HepG2 (cell line): Measurements from ENCODE around the gene LURAP1L. TPM values are rescaled to one million over a fixed set of nuclear protein-coding genes. Genes with fewer than 3 reads are reported as not detected.

Experiments used
- AHR ChIP-seq: IDR thresholded peaks from 2 replicates; pipeline ENCODE4 v1.6.1; 2018; ENCODE audit warnings: missing genetic modification reagents, missing compliant biosample characterization
- CREB1 ChIP-seq, 2 experiments: fragments of 450-650 bp in 1 of 2; IDR thresholded peaks; 2 replicates each; pipeline ENCODE4 v1.6.1; 2016 to 2017; ENCODE audit warnings: control low read depth in 1 of 2, mild to moderate bottlenecking in 1 of 2, missing compliant biosample characterization in 1 of 2, missing genetic modification characterization in 1 of 2
- GTF2F1 ChIP-seq: fragments of 150-350 bp; IDR thresholded peaks from 2 replicates; pipeline ENCODE4 v1.6.1; 2014; ENCODE audit warnings: low read length
- HDAC1 ChIP-seq: sonication (generic); formaldehyde crosslinking; IDR thresholded peaks from 2 replicates; pipeline ENCODE4 v1.5.1; 2020; ENCODE audit warnings: mild to moderate bottlenecking, missing genetic modification reagents
- HMGA1 ChIP-seq: sonication (generic); formaldehyde crosslinking; conservative IDR thresholded peaks from 2 replicates; pipeline ENCODE4 v1.4.0; 2020; ENCODE audit warnings: missing genetic modification reagents
- HOXA7 ChIP-seq: sonication (generic); formaldehyde crosslinking; IDR thresholded peaks from 2 replicates; pipeline ENCODE4 v1.8.1; 2022; ENCODE audit warnings: mild to moderate bottlenecking, missing genetic modification reagents, moderate library complexity
- IKZF4 ChIP-seq: sonication (generic); formaldehyde crosslinking; IDR thresholded peaks from 2 replicates; pipeline ENCODE4 v1.5.1; 2020; ENCODE audit warnings: borderline replicate concordance, mild to moderate bottlenecking, low read depth, missing genetic modification reagents; ENCODE audit errors: not compliant biosample characterization
- JUN ChIP-seq: sonication (generic); formaldehyde crosslinking; IDR thresholded peaks from 2 replicates; pipeline ENCODE4 v1.4.0; 2020; ENCODE audit warnings: mild to moderate bottlenecking, missing genetic modification reagents
- KLF13 ChIP-seq: sonication (generic); formaldehyde crosslinking; IDR thresholded peaks from 2 replicates; pipeline ENCODE4 v1.4.0; 2020; ENCODE audit warnings: mild to moderate bottlenecking, missing genetic modification reagents
- LRRFIP1 ChIP-seq: sonication (generic); formaldehyde crosslinking; conservative IDR thresholded peaks from 2 replicates; pipeline ENCODE4 v1.4.0; 2020; ENCODE audit warnings: missing genetic modification reagents
- NFE2L2 ChIP-seq: fragments of 150-350 bp; IDR thresholded peaks from 2 replicates; pipeline ENCODE4 v1.6.1; 2014; ENCODE audit warnings: low read length
- POLR2A ChIP-seq, 2 experiments: IDR thresholded peaks; 2 replicates each; pipeline ENCODE4 v1.6.1; 2011; ENCODE audit warnings: low read depth in 2 of 2, low read length in 2 of 2, mild to moderate bottlenecking in 1 of 2, moderate library complexity in 1 of 2; ENCODE audit not compliant: insufficient read depth in 1 of 2
- RARG ChIP-seq: sonication (generic); formaldehyde crosslinking; IDR thresholded peaks from 2 replicates; pipeline ENCODE4 v1.4.0; 2020; ENCODE audit warnings: low read depth, mild to moderate bottlenecking, missing genetic modification reagents
- SATB2 ChIP-seq: sonication (generic); formaldehyde crosslinking; IDR thresholded peaks from 2 replicates; pipeline ENCODE4 v1.5.0; 2020; ENCODE audit warnings: missing genetic modification reagents
- SP2 ChIP-seq: sonication (generic); formaldehyde crosslinking; IDR thresholded peaks from 2 replicates; pipeline ENCODE4 v1.5.1; 2020; ENCODE audit warnings: mild to moderate bottlenecking, missing genetic modification reagents
- ZKSCAN5 ChIP-seq: sonication (generic); formaldehyde crosslinking; IDR thresholded peaks from 2 replicates; pipeline ENCODE4 v1.5.1; 2020; ENCODE audit warnings: mild to moderate bottlenecking, missing genetic modification reagents
- ZNF260 ChIP-seq: sonication (generic); formaldehyde crosslinking; IDR thresholded peaks from 2 replicates; pipeline ENCODE4 v1.4.0; 2020; ENCODE audit warnings: missing genetic modification reagents, low read depth, mild to moderate bottlenecking, borderline replicate concordance
- ZNF276 ChIP-seq: sonication (generic); formaldehyde crosslinking; IDR thresholded peaks from 2 replicates; pipeline ENCODE4 v1.4.0; 2020; ENCODE audit warnings: mild to moderate bottlenecking, low read depth, missing genetic modification reagents
- ZSCAN22 ChIP-seq: sonication (generic); formaldehyde crosslinking; IDR thresholded peaks from 2 replicates; pipeline ENCODE4 v1.4.0; 2020; ENCODE audit warnings: mild to moderate bottlenecking, missing genetic modification reagents
- polyA plus RNA-seq, 8 experiments: library from polyadenylated mRNA; depleted of rRNA in 3 of 8; stranded (reverse) in 7 of 8; unstranded in 1 of 8; fragments of >200 nt; fragmentation: Illumina TruSeq in 4 of 8; extraction: Trizol in 4 of 8; gene quantifications; 2 replicates each; pipeline versions ENCODE4 v1.2.1 to v1.2.3, GENCODE V29; 2011 to 2016; ENCODE audit warnings: low read depth in 4 of 8, missing spikeins in 1 of 8, mixed read lengths in 1 of 8; ENCODE audit not compliant: insufficient read depth in 1 of 8
- total RNA-seq, 5 experiments: library from RNA; depleted of rRNA; stranded (reverse); fragments of >200 nt; fragmentation: Illumina TruSeq; extraction: Trizol; gene quantifications; 2 replicates each; pipeline ENCODE4 v1.2.3, GENCODE V29; 2016; ENCODE audit warnings: low read depth in 1 of 5
- TF ChIP-seq, protein P1 (sequence below): sonication (generic); formaldehyde crosslinking; IDR thresholded peaks from 2 replicates; pipeline ENCODE4 v1.4.0; 2020; ENCODE audit warnings: mild to moderate bottlenecking, missing genetic modification reagents
- TF ChIP-seq, protein P2 (sequence below): sonication (generic); formaldehyde crosslinking; IDR thresholded peaks from 2 replicates; pipeline ENCODE4 v1.5.0; 2020; ENCODE audit warnings: mild to moderate bottlenecking, low read depth, missing genetic modification reagents, borderline replicate concordance
- TF ChIP-seq, protein P3 (sequence below): sonication (generic); formaldehyde crosslinking; IDR thresholded peaks from 2 replicates; pipeline ENCODE4 v1.8.0; 2022; ENCODE audit warnings: missing genetic modification reagents, mild to moderate bottlenecking, inconsistent platforms, borderline replicate concordance

The LURAP1L gene
- total and polyA plus RNA-seq, 2 of the 13 experiments (the other 11 are each of a cell fraction or from before 2014, with no cell fraction given): 6.7 to 16.6 TPM

DNA sequence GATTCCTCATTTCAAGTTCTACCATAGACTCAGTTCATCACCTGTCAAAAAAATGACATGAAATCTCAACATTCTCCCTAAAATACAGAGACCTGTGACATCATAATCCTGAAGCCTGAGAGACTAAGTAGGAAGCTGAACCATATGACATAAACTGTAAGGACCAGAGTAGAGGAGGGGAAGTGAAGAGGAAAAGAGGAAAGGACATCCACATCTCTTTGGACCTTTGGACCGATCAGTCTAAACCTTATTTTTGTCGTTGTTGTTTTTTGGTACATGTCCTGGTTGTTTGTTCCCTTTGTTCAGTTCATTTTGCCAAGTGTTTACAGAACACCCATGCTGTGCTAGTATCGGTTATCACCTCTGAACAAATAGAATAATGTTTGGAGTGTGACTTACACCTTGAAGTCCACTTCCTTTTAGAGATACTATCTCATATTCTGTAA is 41.9 kb downstream of the LURAP1L start (continued):
- TF ChIP-seq LRRFIP1: no peak
- TF ChIP-seq, protein P1, sequence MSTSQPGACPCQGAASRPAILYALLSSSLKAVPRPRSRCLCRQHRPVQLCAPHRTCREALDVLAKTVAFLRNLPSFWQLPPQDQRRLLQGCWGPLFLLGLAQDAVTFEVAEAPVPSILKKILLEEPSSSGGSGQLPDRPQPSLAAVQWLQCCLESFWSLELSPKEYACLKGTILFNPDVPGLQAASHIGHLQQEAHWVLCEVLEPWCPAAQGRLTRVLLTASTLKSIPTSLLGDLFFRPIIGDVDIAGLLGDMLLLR (CRISPR knock-in tag): no peak
- no peak for TF ChIP-seq AHR (CRISPR knock-in tag)
- no peak for TF ChIP-seq NFE2L2
- no peak for TF ChIP-seq GTF2F1
- TF ChIP-seq HDAC1 (CRISPR knock-in tag): peak; percentile 70
- TF ChIP-seq, protein P2, sequence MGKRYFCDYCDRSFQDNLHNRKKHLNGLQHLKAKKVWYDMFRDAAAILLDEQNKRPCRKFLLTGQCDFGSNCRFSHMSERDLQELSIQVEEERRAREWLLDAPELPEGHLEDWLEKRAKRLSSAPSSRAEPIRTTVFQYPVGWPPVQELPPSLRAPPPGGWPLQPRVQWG (CRISPR knock-in tag): no peak
- TF ChIP-seq ZNF260 (CRISPR knock-in tag): no peak
- no peak for TF ChIP-seq SP2 (CRISPR knock-in tag)
- no peak for TF ChIP-seq RARG
- TF ChIP-seq ZNF276 (CRISPR knock-in tag): no peak
- no peak for TF ChIP-seq KLF13
- peak; percentile 69 for TF ChIP-seq CREB1 (IDR thresholded peaks at IDR 0.05)
- peak; percentile 73 for TF ChIP-seq CREB1 (CRISPR knock-in tag; IDR thresholded peaks at IDR 0.05)
- peak; percentile 91 for TF ChIP-seq ZKSCAN5 (CRISPR knock-in tag)
- TF ChIP-seq ZSCAN22: no peak
- no peak for TF ChIP-seq HMGA1 (CRISPR knock-in tag)
- TF ChIP-seq IKZF4 (CRISPR knock-in tag): no peak
- TF ChIP-seq, protein P3, sequence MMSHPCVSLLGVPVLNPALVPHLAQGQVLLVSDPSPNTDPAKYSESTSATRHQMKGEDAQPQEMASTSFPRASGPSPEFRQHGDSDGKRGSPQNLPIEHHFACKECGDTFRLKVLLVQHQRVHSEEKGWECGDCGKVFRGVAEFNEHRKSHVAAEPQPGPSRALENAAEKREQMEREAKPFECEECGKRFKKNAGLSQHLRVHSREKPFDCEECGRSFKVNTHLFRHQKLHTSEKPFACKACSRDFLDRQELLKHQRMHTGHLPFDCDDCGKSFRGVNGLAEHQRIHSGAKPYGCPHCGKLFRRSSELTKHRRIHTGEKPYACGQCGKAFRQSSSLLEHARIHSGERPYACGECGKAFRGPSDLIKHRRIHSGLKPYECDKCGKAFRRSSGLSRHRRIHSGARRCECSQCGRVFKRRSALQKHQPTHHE: no peak
- TF ChIP-seq HOXA7 (CRISPR knock-in tag): no peak
- no peak for TF ChIP-seq SATB2 (CRISPR knock-in tag)
- TF ChIP-seq POLR2A (IDR thresholded peaks at IDR 0.05; ENCODE audit: insufficient read depth in 1 of 2, low read depth in 2 of 2, low read length in 2 of 2): no peak
- TF ChIP-seq JUN (CRISPR knock-in tag): no peak
